Heart left ventricle (tissue), 13 donors: Measurements from ENCODE around the gene YIPF4.

ENCODE experiments used
- POLR2A ChIP-seq, 2 donors: fragments of 450-650 bp; IDR thresholded peaks; one replicate each; pipeline ENCODE4 v1.6.1; 2017; ENCODE audit warnings: antibody characterized with exemption in 2 of 2, mild to moderate bottlenecking in 2 of 2, moderate library complexity in 2 of 2
- TF ChIP-seq, protein P1 (sequence below), 12 donors: fragments of 200-600 bp; sonication (generic) in 4 of 12; IDR thresholded peaks; one replicate each; pipeline versions ENCODE4 v1.5.0 to v1.8.0; 2018 to 2022; ENCODE audit warnings: antibody characterized with exemption in 12 of 12, mild to moderate bottlenecking in 5 of 12
- donor health status: ischemic (EF 13 %, LVEDD 7.1; RV severe dilation, severe dysfunction).
- donor health status: DM: no; HTN: yes; CAD: no.
- donor health status: DM: no; HTN: no; CAD: no.
- donor health status: ischemic (EF 25% LVEDD 6.9; RV normal size, moderate dysfunction).
- donor health status: ischemic (EF 25% LVEDD 5.7; RV mildly dilated, moderate dysfunction).
- donor health status: ischemic (EF 35%, LVEDD 5.7; RV mildly dilated, moderate dysfunction).
- donor health status: nonischemic (EF 11% LVEDD 7.7; RV severe dilation, severe dysfunction).
- donor health status: DM: yes; HTN: yes; CAD: no.
- donor health status: PGD.
- donor health status: ischemic (EF 29% LVEDD 5.4; RV normal size, mild dysfunction).
- donor health status: nonischemic (EF 23%, LVEDD 6.1; RV moderate dilation, normal function).

DNA sequence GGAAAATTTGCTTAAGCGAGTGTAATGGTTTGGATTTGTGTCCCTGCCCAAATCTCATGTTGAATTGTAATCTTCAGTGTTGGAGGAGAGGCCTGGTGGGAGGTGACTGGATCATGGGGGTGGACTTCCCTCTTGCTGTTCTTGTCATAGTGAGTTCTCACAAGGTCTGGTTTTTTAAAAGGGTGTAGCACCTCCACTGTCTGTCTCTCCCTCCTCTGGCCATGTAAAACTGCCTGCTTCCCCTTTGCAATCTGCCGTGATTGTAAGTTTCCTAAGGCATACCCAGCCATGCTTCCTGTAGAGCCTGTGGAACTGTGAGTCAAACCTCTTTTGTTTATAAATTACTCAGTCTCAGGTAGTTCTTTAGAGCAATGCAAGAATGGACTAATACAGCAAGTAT is 6.6 kb downstream of the YIPF4 start:
- TF ChIP-seq, protein P1, sequence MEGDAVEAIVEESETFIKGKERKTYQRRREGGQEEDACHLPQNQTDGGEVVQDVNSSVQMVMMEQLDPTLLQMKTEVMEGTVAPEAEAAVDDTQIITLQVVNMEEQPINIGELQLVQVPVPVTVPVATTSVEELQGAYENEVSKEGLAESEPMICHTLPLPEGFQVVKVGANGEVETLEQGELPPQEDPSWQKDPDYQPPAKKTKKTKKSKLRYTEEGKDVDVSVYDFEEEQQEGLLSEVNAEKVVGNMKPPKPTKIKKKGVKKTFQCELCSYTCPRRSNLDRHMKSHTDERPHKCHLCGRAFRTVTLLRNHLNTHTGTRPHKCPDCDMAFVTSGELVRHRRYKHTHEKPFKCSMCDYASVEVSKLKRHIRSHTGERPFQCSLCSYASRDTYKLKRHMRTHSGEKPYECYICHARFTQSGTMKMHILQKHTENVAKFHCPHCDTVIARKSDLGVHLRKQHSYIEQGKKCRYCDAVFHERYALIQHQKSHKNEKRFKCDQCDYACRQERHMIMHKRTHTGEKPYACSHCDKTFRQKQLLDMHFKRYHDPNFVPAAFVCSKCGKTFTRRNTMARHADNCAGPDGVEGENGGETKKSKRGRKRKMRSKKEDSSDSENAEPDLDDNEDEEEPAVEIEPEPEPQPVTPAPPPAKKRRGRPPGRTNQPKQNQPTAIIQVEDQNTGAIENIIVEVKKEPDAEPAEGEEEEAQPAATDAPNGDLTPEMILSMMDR (IDR thresholded peaks at IDR 0.05): no peak
- no peak for TF ChIP-seq POLR2A (IDR thresholded peaks at IDR 0.05)
